ENCODE data around the gene MN1. TPM values are rescaled to one million over a fixed set of nuclear protein-coding genes. Genes with fewer than 3 reads are reported as not detected.

The MN1 gene
- total RNA-seq, 2 experiments from 2014 or later, result 0.04 to 0.10 TPM

DNA sequence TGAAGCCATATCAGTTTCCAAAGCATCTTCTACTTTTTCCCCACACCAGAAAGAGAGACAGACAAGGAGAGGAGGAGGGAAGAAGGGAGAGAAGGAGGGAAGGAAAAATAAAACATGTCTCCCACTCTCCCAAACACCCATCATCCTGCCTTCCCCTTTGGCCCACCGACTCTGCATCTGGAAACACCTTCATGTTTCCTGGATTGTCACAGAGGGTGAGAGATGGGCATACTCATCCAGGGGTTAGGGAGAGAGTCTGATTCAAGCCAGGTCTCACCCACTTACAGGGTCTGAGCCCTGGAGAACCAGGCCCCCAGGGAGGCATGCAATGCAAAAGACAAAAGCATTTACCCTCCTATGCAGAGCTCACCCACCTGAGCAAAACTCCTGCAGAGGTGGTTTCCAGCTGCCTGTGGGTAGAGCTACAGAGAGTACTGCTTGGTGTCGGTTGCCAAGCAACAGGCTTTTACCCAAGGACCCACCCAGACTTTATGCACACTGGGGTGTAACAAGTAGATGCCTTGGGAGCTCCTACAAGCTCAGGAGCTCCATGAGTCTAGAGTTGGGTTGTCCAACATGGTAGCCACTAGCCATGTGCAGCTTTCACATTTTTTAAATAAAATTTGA lies 33.4 kb downstream of the MN1 start:
- CTCF ChIA-PET, result no interaction called here

DNA sequence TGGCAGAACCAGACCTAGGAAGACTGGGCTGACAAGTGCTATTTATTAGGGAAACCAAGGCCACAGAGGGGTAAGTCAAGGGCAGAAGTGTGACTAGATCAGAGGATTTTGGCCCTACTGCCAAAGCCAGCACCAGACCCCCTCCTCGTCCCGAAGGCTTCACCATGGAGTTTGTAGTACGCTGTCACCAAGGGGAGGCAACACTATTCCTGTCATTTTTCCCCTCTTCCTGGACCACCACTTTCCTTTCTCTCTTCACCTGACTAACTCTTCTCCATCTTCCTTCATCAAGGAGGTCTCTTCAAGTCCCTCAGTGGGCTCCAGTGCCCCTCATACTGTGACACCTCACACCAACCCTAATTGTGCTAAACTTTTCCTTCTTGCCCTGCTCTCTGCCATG lies 34.9 kb downstream of the MN1 start:
- ChIA-PET CTCF (no interaction called here), POLR2A (no interaction called here)

More for the DNA sequence above, 33.4 kb downstream of the MN1 start:
- POLR2A ChIA-PET, result no interaction called here

- CTCF ChIA-PET, result no interaction called here
- POLR2A ChIA-PET, result no interaction called here
Observed at GRCh38 chr22:27765706-27766291, 35.8 kb downstream of the MN1 start.

- ChIA-PET CTCF (no interaction called here), POLR2A (no interaction called here)
Observed at GRCh38 chr22:27764722-27765236, 36.8 kb downstream of the MN1 start.

DNA sequence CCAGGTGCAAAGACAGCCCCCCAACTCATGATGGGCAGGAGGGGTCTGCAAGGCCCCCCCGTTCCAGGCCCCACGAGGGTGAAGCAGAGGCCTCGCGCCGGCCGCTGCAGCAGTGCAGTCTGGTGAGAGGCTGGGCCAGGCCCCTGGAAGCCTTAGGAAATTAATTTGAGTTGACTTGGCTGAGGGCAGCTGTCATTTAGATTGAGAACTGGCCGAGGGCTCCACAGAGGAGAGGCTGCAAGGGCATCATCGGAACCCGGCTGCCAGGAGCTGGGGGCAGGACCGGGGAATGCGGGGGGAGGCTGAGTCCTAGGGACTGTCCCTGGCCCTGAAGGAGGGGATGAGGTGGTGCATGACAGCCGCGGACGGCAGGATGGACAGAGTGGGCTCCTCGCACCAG lies 39.9 kb downstream of the MN1 start:
- ChIA-PET POLR2A (no interaction called here), CTCF (interaction anchor here (0.6 kb wide), 1 partner anchor 583 kb away, joined by 4 read pairs; no protein-coding TSS in a partner anchor)

DNA sequence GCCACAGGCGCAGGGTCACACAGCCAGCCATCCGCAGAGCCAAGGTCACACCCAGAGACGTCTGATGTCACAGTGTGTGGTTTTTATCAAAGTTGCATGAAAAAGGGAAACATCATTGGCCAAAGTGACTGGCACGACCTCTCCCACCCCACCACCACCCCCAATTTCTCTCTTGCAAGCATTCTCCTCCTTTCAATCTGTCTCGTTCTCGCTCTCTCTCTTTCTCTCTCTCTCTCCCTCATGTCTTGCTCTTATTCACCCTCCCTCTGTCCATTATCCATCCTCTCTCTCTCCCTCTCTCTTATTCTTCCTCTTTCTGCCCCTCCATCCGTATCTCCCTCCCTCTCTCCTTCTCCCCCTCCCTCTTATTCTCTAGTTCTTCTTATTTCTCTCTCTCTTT lies 40.6 kb downstream of the MN1 start:
- POLR2A ChIA-PET, result no interaction called here

DNA sequence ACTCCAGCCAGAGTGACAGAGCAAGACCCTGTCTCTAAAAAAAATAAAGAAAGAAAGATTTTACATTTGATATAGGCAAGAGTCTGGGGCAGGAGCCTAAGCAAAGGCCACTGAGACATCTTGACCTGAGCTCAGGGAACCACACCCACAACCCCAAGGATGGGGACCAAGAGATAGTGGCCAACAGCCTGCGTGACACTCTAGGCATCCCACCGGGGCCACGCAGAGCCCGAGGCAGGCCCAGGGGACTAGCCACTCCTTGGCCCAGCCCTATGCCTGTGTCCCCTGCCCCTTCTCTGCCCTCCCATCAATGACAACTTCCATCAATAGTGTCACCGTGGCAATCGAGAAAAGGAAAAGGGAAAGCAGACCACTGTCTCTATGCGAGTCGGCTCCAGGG lies 41.1 kb downstream of the MN1 start:
- POLR2A ChIA-PET, result no interaction called here
- CTCF ChIA-PET, result no interaction called here

More for the DNA sequence above, 40.6 kb downstream of the MN1 start:
- CTCF ChIA-PET, result interaction anchor here (0.6 kb wide), 1 partner anchor 584 kb away, joined by 4 read pairs; no protein-coding TSS in a partner anchor

DNA sequence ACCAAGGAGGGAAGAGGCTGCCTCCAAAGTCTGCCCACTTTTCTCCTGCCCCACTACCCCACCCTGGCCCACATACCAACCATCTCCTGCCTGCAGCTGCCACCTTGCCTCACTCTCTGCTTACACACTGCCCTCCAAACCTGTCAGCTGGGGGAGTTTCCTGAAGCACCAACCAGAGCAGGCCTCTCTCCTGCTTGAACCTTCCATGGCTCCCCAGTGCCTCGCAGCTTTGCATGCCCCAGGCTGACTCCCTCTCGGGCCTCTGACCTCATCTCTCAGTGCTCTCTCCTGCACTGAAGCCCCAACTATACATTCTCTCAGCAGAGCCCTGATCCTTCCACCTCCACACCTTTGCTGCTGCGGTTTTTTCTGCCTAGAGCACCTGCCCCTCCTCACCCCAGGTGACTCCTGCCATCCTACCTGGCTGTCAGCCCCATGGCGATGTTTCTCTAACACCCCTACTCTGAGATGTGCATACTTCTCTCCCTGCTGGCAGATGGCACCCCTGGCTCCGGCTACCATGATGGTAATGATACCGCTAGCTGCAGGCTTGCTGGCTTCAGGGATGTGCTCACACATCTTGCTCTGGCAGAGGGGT lies 43.5 kb downstream of the MN1 start:
- ChIA-PET CTCF (no interaction called here), POLR2A (no interaction called here)

- POLR2A ChIA-PET, result no interaction called here
- CTCF ChIA-PET, result no interaction called here
Observed at GRCh38 chr22:27756212-27756660, 45.3 kb downstream of the MN1 start.

DNA sequence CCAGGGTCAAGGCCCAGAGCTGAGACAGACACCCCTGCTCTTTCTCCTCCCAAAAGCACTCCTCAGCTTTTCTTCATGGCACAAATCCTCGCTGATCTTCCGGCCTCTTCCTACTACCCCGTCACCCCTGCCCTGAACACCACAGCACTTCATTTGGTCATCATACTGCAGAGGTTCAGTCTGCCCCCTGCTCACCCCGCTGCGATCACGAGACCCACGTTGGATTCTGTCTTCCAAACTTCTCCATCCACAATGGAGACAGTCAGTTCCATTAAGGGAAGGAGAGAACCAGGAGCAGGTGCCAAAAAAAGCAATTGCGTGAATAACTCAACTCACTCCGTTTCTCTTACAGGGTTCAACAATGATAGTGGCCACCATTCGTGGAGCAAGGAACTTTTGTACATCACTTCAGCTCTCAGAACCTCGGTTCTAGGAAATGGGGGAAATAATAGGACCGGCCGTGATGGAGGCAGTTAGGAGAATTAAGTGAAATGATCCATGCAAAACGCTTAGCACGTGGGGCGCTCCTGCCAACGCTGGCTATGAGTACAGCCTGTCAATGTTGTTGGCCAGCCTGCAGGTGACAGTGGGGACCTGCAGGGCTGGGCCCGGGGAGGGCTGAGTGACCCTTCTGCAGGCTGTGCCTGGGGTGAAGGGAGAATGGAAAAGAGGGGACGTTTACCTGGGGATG lies 45.9 kb downstream of the MN1 start:
- POLR2A ChIA-PET, result no interaction called here
- CTCF ChIA-PET, result no interaction called here

DNA sequence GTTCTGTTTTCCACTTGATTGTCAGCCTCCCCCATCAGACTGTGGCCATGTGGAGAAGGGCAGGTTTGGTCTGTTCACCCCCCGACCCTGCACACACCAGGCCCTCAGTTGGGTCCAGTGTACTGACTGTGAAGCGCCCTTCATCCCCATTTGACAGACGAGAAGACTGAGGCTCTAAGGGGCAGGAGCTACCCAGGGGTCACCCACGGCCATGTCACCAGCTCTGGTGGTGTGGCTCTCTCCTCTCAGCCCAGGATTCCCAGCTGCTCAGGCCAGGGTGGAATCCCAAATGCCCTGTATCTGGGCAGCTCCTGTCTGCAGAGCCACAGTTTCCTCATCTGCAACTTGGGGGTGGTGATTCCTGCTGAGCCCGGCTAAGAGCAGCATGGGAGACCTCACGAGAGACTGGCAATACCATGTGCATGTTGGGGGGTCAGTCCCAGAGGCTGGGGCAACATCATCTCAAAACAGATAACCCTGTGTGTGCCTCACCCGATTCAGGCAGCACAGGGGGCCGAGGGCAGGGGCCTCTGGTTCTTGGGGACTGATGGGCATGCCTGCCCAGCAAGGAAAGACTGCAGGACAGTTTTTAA lies 46.6 kb downstream of the MN1 start:
- ChIA-PET POLR2A (interaction anchor here (0.6 kb wide), 1 partner anchor 1085 kb away, joined by 3 read pairs; no protein-coding TSS in a partner anchor), CTCF (no interaction called here)

DNA sequence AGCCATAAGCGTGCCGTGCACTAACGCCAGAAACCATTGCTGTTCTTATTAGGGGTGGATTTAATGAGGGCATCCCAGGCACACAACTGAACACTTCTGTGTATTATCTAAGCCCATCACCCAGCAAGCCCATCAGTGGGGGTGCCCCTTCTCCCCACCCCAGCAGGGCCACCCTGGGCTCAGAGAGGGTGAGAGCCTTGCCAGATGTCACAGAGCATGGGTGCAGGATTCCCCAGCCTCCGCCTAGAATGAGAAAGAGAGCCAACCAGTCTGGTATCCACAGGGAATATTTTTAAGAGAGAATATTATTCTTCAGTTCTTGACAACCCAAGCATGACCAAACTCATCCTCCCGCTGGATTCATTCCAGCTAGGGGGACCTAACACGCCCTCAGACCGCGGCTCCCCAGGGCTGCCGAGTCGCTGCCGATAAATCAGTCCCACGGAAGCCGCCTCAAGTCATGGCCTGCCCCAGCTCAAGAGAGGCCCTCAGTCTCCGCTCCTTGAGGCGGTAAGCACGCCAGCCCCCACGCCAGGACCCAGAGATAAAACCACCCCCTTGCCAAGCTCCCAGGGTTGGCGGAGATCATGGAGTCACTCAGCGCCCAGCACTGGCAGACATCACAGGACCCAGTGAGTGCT lies 47.2 kb downstream of the MN1 start:
- POLR2A ChIA-PET, result interaction anchor here (0.6 kb wide), 1 partner anchor 1084 kb away, joined by 3 read pairs; no protein-coding TSS in a partner anchor

DNA sequence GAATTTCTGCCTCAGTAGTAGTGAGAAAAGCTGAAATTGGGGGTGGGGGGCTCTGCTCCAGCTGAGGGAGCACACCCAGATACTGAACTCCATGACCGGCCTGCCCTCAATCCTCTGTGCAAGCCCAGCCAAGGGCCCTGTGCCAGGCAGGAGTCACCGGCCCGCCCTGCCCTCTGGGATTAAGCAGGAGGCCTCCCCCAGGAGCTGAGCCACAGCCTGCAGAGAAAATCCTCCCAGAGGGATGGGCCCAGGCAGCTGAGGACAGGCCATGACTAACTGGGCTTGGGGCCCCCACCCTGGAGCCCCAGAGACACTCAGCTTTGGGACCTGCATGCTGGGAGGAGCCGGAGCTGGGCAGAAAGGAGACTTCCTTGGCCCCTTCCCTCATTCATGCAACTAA lies 48.8 kb downstream of the MN1 start:
- ChIA-PET POLR2A (no interaction called here), CTCF (no interaction called here)

More for the DNA sequence above, 47.2 kb downstream of the MN1 start:
- CTCF ChIA-PET, result no interaction called here

DNA sequence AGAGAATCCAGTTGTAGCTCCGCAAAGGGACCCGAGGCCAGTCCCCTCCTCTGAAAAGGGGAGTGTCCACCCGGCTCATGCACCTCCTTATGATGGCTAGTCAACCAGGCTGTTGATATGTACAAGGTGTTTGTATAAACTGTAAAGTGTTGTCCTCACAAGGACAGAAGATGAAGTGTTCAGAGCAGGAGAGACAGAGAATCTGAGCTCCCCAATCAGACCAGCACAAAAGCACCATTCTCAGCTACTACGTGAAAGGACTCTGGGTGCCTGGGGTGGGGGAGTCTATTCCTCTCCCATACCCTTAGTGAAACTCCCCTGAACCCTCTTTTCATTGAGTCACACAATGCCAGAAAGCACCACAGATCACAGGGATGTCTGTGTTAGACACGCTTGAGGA lies 49.4 kb downstream of the MN1 start:
- CTCF ChIA-PET, result no interaction called here

DNA sequence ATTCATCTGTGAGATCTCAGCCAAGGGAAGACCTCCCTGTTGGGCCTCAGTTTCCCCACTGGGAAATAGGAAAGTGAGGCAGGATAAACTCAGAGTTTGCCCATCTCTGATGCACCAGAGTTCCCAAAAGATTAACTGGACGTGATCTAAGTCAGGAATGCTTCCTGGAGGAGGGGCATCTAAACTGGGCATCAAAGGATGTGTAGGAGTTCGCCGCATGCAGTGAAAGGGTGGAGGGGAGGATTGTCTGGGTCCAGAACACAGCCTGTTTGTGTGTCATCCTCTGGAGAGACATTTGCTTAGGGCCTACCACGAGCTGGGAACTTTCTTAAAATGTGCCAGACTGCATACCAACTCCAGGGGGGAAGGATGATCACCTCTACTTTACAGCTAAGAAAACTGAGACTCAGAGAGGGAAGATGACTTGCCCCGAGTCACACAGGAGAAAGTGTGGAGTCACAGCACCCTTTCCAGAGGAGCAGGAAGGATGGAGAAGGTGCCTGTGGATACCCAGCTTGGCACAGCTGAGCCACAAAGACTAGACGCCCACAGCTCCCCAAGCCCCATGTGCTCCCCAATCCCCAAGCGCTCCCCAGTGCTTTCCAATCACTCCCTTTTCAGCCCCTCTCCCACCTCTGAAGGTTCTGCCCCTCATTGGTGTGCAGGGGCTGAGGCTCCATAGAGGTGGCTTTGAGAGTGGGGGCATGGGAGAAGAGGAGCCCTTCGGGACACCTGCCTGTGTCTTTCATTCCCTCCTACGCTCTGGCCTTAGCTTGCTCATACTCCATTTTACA lies 50.1 kb downstream of the MN1 start:
- POLR2A ChIA-PET, result no interaction called here

More for the DNA sequence above, 49.4 kb downstream of the MN1 start:
- POLR2A ChIA-PET, result no interaction called here

GRCh38 chr22:27750584-27751265 lies 50.8 kb downstream of the MN1 start:
- POLR2A ChIA-PET, result no interaction called here

More for the DNA sequence above, 50.1 kb downstream of the MN1 start:
- CTCF ChIA-PET, result no interaction called here

GRCh38 chr22:27749597-27750225 lies 51.8 kb downstream of the MN1 start:
- ChIA-PET CTCF (no interaction called here), POLR2A (no interaction called here)

More at GRCh38 chr22:27750584-27751265, 50.8 kb downstream of the MN1 start:
- CTCF ChIA-PET, result no interaction called here

DNA sequence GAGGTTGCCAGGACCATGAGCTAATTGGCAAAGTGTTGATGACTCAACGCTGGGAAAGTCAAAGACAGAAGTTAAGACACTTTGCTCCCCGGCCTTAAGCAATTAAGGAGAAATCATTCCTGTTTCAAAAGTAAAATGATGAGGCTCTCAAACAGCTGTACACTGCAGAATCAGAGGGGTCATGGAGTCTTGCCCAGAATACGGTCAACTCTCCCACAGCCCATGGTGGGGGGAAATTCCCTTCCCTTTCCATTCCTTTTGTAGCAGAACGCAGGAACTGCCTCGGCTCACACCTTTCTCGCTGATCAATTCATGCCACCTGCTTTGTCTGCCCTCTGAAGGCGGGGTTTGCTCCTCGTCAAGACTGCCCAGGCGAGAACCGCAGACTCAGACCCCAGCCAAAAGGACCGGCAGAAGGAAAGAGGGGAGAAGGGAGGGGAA lies 52.8 kb downstream of the MN1 start:
- POLR2A ChIA-PET, result no interaction called here
- CTCF ChIA-PET, result no interaction called here
